Measurements from ENCODE around the gene PHGDH.

GRCh38 chr1:119713749-119714456 lies 2.2 kb downstream of the PHGDH start:
- TF ChIP-seq CTCF (IDR thresholded peaks at IDR 0.05) (no peak), POLR2A (IDR thresholded peaks at IDR 0.05) (no peak), POLR2AphosphoS5 (IDR thresholded peaks at IDR 0.05) (no peak)
